SK-N-SH (cell line): ENCODE data around the gene USP12. TPM values are rescaled to one million over a fixed set of nuclear protein-coding genes. Genes with fewer than 3 reads are reported as not detected.

Experiments used
- CTCF ChIA-PET: fragments of 300-600, 350-600 bp; formaldehyde crosslinking; extraction: SDS; loops from one replicate; lab custom pipeline; 2021; lab: Yijun Ruan, JAX
- POLR2A ChIA-PET: fragments of 350-600 bp; sonication (Branson Sonifier 250); formaldehyde crosslinking; extraction: SDS; loops from one replicate; lab custom pipeline; 2020; ENCODE audit warnings: antibody characterized with exemption, inconsistent platforms; lab: Yijun Ruan, JAX
- DNase-seq: peaks from one replicate; pipeline ENCODE4 v3.0.0; 2012
- H2AFZ ChIP-seq: fragments of 200-600 bp; sonication (generic); 2 replicates; pipeline ENCODE4 v1.8.1; 2016; ENCODE audit warnings: antibody characterized with exemption, mild to moderate bottlenecking, low read depth
- H3F3A ChIP-seq: fragments of 200-600 bp; sonication (generic); replicated peaks from 2 replicates; pipeline ENCODE3; 2016; ENCODE audit warnings: antibody characterized with exemption, mild to moderate bottlenecking; ENCODE audit not compliant: insufficient read depth
- H3K27ac ChIP-seq, 2 experiments: fragments of 200-500 bp in 1 of 2; fragments of 200-600 bp in 1 of 2; sonication (Bioruptor generic) in 1 of 2; sonication (generic), shearing (Covaris generic) in 1 of 2; 2 replicates each; pipeline versions ENCODE4 v1.5.1 to v1.6.1; 2014 to 2016; ENCODE audit warnings: low read depth in 2 of 2, inconsistent platforms in 1 of 2, low read length in 1 of 2, mild to moderate bottlenecking in 1 of 2, mixed read lengths in 1 of 2
- H3K27me3 ChIP-seq: fragments of 200-600 bp; sonication (generic), shearing (Covaris generic); 2 replicates; pipeline ENCODE4 v1.6.1; 2016; ENCODE audit warnings: mixed run types; ENCODE audit not compliant: insufficient read depth
- H3K36me3 ChIP-seq, 2 experiments: fragments of 200-500 bp in 1 of 2; fragments of 200-600 bp in 1 of 2; sonication (Bioruptor generic) in 1 of 2; sonication (generic) in 1 of 2; replicated peaks in 1 of 2; 2 replicates each; pipeline versions ENCODE3 to v1.5.1; 2014 to 2016; ENCODE audit warnings: low read length in 1 of 2, mild to moderate bottlenecking in 1 of 2; ENCODE audit not compliant: insufficient read depth in 2 of 2, control insufficient read depth in 1 of 2
- H3K4me1 ChIP-seq, 2 experiments: fragments of 200-500 bp in 1 of 2; fragments of 200-600 bp in 1 of 2; sonication (Bioruptor generic) in 1 of 2; sonication (generic), shearing (Covaris generic) in 1 of 2; 2 replicates each; pipeline versions ENCODE4 v1.5.1 to v1.6.1; 2014 to 2016; ENCODE audit warnings: low read depth in 1 of 2, low read length in 1 of 2, mixed run types in 1 of 2; ENCODE audit not compliant: insufficient read depth in 2 of 2, control insufficient read depth in 1 of 2
- H3K4me2 ChIP-seq: fragments of 200-600 bp; sonication (generic), shearing (Covaris generic); 2 replicates; pipeline ENCODE4 v1.6.1; 2017; ENCODE audit warnings: mixed run types
- H3K4me3 ChIP-seq, 2 experiments: fragments of 200-500 bp in 1 of 2; fragments of 200-600 bp in 1 of 2; sonication (Bioruptor generic) in 1 of 2; sonication (generic), shearing (Covaris generic) in 1 of 2; 2 replicates each; pipeline versions ENCODE4 v1.5.1 to v1.8.1; 2014 to 2016; ENCODE audit warnings: low read depth in 2 of 2, inconsistent platforms in 1 of 2, low read length in 1 of 2, mild to moderate bottlenecking in 1 of 2, mixed read lengths in 1 of 2, moderate library complexity in 1 of 2
- H3K79me2 ChIP-seq: fragments of 200-600 bp; sonication (generic); 2 replicates; pipeline ENCODE4 v1.8.1; 2017; ENCODE audit warnings: mild to moderate bottlenecking; ENCODE audit not compliant: insufficient read depth
- H3K9ac ChIP-seq: fragments of 200-600 bp; sonication (generic); 2 replicates; pipeline ENCODE4 v1.6.1; 2017; ENCODE audit warnings: mixed run types
- H3K9me2 ChIP-seq: fragments of 200-600 bp; sonication (generic); 2 replicates; pipeline ENCODE4 v1.6.1; 2017; ENCODE audit warnings: mixed run types
- H3K9me3 ChIP-seq: fragments of 200-600 bp; sonication (generic); 2 replicates; pipeline ENCODE4 v1.6.1; 2017; ENCODE audit warnings: mixed run types, mild to moderate bottlenecking, moderate library complexity
- H4K20me1 ChIP-seq: fragments of 200-600 bp; sonication (generic); 2 replicates; pipeline ENCODE4 v1.6.1; 2017; ENCODE audit warnings: mild to moderate bottlenecking, mixed run types; ENCODE audit not compliant: insufficient read depth
- CTCF ChIP-seq: fragments of 200-600 bp; sonication (generic); IDR thresholded peaks from 2 replicates; pipeline ENCODE4 v1.6.1; 2017; ENCODE audit warnings: antibody characterized with exemption, mild to moderate bottlenecking, moderate library complexity
- MXI1 ChIP-seq: IDR thresholded peaks from 2 replicates; pipeline ENCODE4 v1.6.1; 2012; ENCODE audit warnings: mild to moderate bottlenecking, low read depth, low read length, improper control_type of control experiment
- NFIC ChIP-seq: IDR thresholded peaks from 2 replicates; pipeline ENCODE4 v1.4.0; 2012; ENCODE audit warnings: borderline replicate concordance
- NRF1 ChIP-seq: IDR thresholded peaks from 2 replicates; pipeline ENCODE4 v1.6.1; 2012; ENCODE audit warnings: low read depth, mild to moderate bottlenecking, low read length
- PBX3 ChIP-seq: IDR thresholded peaks from 2 replicates; pipeline ENCODE4; 2012
- RAD21 ChIP-seq: IDR thresholded peaks from 2 replicates; pipeline ENCODE4 v1.6.1; 2012; ENCODE audit warnings: mild to moderate bottlenecking, low read length
- SIN3A ChIP-seq: IDR thresholded peaks from 2 replicates; pipeline ENCODE4 v1.6.1; 2012; ENCODE audit warnings: low read depth, mild to moderate bottlenecking, low read length, moderate library complexity, borderline replicate concordance
- SMC3 ChIP-seq: IDR thresholded peaks from 2 replicates; pipeline ENCODE4 v1.6.1; 2012; ENCODE audit warnings: low read depth, low read length, improper control_type of control experiment
- TAF1 ChIP-seq: IDR thresholded peaks from 2 replicates; pipeline ENCODE4 v1.6.1; 2012; ENCODE audit warnings: low read depth, mild to moderate bottlenecking, low read length, moderate library complexity, borderline replicate concordance
- TCF12 ChIP-seq: IDR thresholded peaks from 2 replicates; pipeline ENCODE4 v1.4.0; 2012
- USF1 ChIP-seq: IDR thresholded peaks from 2 replicates; pipeline ENCODE4 v1.4.0; 2012; ENCODE audit warnings: low read depth, borderline replicate concordance
- ZBTB33 ChIP-seq: IDR thresholded peaks from 2 replicates; pipeline ENCODE4 v1.4.0; 2012; ENCODE audit warnings: low read depth, borderline replicate concordance
- WGBS: methylation state at CpG from one replicate; pipeline ENCODE4 v1.1.6; 2017; ENCODE audit warnings: low lambda C conversion rate; 5-methylcytosine and 5-hydroxymethylcytosine counted together
- polyA plus RNA-seq, 3 experiments: library from polyadenylated mRNA; depleted of rRNA; stranded (reverse); fragments of >200 nt; gene quantifications; 2 replicates each; pipeline ENCODE4 v1.2.3, GENCODE V29; 2012

USP12 gene
- polyA plus RNA-seq, 1 of the 3 experiments (the other 2 are of a cell fraction), result 5.0 TPM

GRCh38 chr13:27170516-27171243, 931 bp downstream of the USP12 start:
- peaks cover 18 to 21% of the 10 kb centered on the region in 2 experiments; a peak in 3 of 4 replicates for H3K4me1 ChIP-seq
- WGBS, result 3% methylated on average over 20 of the region's 56 CpGs
- peak overlapping the region; percentile 67 to 75 for H3K4me3 ChIP-seq
- no peaks in the 10 kb centered on the region for H3K36me3 ChIP-seq
- no peak overlapping the region for H2AFZ ChIP-seq
- H3K27me3 ChIP-seq, result no peaks in the 10 kb centered on the region
- H3K79me2 ChIP-seq, result peaks cover 58% of the 10 kb centered on the region
- H3K9me2 ChIP-seq, result no peaks in the 10 kb centered on the region
- H3K4me2 ChIP-seq, result peak overlapping the region; percentile 97
- H3K9me3 ChIP-seq, result no peaks in the 10 kb centered on the region
- CTCF ChIA-PET, result interaction anchor here (0.6 to 1.4 kb wide), 9 partner anchors 81 to 224 kb away, joined by 3 to 4 read pairs (median 3); partner anchors contain the start of genes RASL11A and RPL21
- no peak for DNase-seq
- TF ChIP-seq CTCF, result no peak
- TF ChIP-seq TAF1, result no peak
- TF ChIP-seq SIN3A, result no peak
- TF ChIP-seq USF1, result no peak
- TF ChIP-seq ZBTB33, result no peak
- TF ChIP-seq SMC3, result 0 out of 2 replicates have a peak, but pooled peaks have one; percentile 7
- TF ChIP-seq RAD21, result no peak; the same call in 1 of the 2 replicates
- TF ChIP-seq TCF12, result no peak
- no peak for TF ChIP-seq PBX3
- no peak for TF ChIP-seq NRF1
- TF ChIP-seq MXI1, result peak; percentile 53; the same call in 1 of the 2 replicates
- TF ChIP-seq NFIC, result no peak
- peak overlapping the region; percentile 75 to 78 for H3K27ac ChIP-seq
- H4K20me1 ChIP-seq, result peaks cover 41% of the 10 kb centered on the region
- H3K9ac ChIP-seq, result peak overlapping the region; percentile 79
- peaks cover 14% of the 10 kb centered on the region for H3F3A ChIP-seq
- POLR2A ChIA-PET, result no interaction called here
